ENCODE results near the gene GABRG3.
"Not testable (repeated sequence)": the region's sequence is repeated elsewhere in the genome, so short reads cannot be mapped to it uniquely, and the experiment has no call there.

The GABRG3 gene

DNA sequence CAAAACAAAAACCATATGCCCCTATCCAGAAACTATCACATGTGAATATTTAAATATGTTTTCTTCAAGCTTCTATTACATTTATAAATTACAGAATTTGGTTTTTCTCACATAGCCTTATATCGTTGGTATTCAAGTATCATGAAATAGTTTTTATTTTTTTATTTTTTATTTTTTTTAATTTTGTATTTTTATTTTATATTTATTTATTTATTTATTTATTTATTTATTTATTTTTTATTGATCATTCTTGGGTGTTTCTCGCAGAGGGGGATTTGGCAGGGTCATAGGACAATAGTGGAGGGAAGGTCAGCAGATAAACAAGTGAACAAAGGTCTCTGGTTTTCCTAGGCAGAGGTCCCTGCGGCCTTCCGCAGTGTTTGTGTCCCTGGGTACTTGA is 32.0 kb downstream of the GABRG3 start:
- not testable (repeated sequence) for DNase-seq

DNA sequence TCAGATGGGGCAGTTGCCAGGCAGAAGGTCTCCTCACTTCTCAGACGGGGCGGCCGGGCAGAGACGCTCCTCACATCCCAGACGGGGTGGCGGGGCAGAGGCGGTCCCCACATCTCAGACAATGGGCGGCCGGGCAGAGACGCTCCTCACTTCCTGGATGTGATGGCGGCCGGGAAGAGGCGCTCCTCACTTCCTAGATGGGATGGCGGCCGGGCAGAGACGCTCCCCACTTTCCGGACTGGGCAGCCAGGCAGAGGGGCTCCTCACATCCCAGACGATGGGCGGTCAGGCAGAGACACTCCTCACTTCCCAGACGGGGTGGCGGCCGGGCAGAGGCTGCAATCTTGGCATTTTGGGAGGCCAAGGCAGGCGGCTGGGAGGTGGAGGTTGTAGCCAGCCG is 33.2 kb downstream of the GABRG3 start:
- not testable (repeated sequence) for DNase-seq

DNA sequence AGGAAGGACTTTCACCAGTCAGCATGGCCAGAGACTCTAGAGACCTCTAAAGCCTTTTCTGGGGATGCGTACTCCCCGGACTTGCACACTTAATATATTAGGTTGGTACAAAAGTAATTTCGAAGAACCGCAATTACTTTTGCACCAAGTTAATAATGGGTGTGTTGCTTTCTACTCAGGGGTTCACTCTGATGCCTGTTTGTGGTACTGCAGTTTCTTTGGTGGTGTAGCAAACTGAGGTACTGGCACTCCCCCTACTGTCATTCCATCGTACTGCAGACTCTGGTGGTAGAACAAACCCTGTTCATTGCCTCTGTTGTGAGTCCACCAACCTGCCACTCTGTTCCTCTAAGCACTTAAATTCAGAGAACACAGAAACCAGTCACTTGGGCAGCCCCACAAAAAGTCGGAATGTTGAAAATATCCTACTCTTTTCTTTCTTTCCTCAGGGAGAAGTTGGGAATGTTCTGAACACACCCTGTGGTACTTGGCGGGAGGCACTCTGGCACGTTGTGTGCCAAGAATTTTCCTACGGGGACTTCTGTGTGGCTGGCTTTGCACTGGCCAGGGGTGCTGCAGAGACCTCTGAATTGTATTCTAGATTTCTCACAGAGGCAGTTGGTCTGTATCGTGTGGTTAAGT is 46.3 kb downstream of the GABRG3 start:
- DNase-seq = peak; percentile 29

DNA sequence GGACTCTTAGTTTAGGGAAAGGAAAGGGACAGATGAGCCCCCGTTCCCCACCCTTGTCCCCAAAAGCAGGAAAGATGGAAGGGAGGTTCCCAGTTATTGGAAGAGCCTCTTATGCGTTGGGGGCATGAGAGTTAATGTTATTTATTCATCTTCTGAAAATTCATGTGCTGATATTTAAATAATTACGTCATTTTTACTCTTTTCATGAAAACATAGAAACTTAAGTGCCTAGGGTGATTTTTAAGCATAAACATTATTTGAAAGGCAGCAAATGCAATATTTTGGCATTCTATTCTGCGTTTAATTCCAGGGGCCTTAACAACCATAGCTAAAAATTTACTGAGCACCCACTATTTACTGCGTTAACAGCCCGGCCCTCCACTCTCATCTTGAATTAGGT is 48.7 kb downstream of the GABRG3 start:
- no peak for DNase-seq

- DNase-seq = no peak
These were observed 54.5 kb downstream of the GABRG3 start for GRCh38 chr15:27025481-27025966.

DNA sequence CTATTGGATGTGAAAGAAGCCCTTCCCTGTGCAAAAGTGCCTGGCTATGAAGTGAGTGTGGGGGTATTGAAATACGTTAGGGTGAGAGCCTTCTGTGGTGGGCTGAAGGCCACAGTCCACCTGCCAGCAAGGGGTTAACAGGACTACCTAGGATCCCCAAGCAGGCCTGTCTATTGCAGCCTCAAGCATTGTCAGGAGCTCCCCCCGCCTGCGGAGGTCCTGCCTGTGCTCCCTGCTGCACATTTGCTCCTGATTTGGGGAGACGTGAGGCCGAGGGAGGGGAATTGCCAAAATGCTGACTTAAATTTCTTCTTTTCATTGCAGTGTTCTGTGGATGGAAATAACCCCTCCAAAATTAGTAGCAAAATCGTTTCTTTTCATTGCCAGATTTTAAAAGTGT is 56.2 kb downstream of the GABRG3 start:
- no peak for DNase-seq

- no peak for DNase-seq
These were observed 58.0 kb downstream of the GABRG3 start for GRCh38 chr15:27028858-27029477.

GRCh38 chr15:27036210-27036609 is 65.2 kb downstream of the GABRG3 start:
- no peak for DNase-seq

- DNase-seq = no peak
These were observed 66.5 kb downstream of the GABRG3 start for GRCh38 chr15:27037501-27037900.

GRCh38 chr15:27039152-27039551 is 68.2 kb downstream of the GABRG3 start:
- no peak for DNase-seq

- DNase-seq = no peak
These were observed 71.2 kb downstream of the GABRG3 start for GRCh38 chr15:27042230-27042629.

- DNase-seq = no peak
These were observed 71.7 kb downstream of the GABRG3 start for GRCh38 chr15:27042646-27043045.

DNA sequence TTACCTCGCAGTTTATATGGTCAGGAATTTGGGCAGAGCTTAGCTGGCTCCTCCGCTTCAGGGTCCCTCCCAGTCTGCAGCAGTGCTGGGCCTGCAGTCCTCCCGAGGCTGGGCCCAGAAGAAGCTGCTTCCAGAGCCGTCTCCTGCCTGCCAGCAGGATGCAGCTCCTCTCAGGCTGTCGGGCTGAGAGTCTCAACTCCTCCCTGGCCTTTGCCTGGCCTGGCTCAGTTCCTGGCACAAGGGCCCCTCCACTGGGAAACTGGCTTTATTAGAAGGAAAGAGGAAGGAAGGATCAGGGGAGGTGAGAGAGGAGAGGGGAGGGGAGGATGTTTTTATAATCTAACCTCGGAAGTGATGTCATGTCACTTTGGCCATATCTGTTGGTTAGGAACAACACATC is 72.8 kb downstream of the GABRG3 start:
- DNase-seq = no peak

GRCh38 chr15:27045796-27046195 is 74.8 kb downstream of the GABRG3 start:
- no peak for DNase-seq

DNA sequence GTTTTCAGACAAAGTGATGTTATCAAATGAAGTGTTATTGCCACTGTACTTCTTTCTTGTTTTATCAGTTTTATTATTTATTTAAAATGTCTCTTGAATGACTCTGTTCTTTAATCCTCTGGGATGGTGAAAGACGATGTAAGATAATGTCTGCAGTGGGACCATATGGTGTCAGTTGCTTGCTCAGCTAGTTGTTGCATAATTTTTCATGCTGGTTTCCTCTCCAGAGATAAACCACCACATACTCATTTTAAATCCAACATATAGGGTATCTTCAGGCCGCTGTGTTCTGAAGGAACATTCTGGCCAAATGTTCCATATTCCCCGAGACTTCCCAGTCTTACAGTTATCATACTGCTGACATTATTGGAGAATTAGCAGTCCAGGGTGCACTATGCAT is 75.9 kb downstream of the GABRG3 start:
- no peak for DNase-seq

- no peak for DNase-seq
These were observed 79.2 kb downstream of the GABRG3 start for GRCh38 chr15:27050163-27050562.

- DNase-seq = no peak
These were observed 83.4 kb downstream of the GABRG3 start for GRCh38 chr15:27054426-27054825.

DNA sequence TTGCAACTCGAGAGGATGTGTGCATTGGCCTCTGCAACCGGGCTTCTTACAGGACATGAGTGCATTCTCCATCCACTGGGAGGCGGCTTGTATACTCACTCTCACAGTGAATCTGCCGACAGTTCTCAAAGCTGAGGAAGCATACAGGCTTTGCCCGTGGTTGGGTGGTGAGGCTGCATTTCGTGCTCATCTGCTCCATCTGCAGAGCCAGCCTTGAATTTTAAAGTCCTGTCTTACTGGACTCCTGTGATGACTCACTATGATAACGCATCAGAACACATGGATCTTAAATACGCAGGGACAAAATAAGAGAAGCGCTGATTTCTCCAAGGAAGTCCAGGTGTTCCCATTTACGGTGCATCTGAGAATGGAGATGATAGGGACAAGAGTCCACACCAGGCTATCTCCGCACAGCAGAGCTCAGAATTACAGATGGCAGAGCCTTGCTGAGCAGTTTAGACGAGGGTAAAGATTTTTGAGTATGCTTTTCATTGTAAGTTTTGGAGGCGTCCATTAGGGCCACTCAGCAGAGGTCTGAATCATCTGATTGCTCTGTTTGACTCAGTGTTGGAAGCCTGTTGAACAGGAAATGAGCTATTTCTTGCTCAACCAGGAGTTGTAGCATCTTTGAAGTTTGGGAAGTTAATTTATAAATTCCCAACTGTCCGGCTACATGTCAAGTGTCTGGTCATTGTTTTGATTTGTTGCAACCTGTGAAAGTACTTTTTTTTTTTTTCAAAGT is 87.1 kb downstream of the GABRG3 start:
- no peak for DNase-seq

GRCh38 chr15:27058939-27059338 is 88.0 kb downstream of the GABRG3 start:
- no peak for DNase-seq

GRCh38 chr15:27059610-27060202 is 88.7 kb downstream of the GABRG3 start:
- DNase-seq = peak; percentile 20

DNA sequence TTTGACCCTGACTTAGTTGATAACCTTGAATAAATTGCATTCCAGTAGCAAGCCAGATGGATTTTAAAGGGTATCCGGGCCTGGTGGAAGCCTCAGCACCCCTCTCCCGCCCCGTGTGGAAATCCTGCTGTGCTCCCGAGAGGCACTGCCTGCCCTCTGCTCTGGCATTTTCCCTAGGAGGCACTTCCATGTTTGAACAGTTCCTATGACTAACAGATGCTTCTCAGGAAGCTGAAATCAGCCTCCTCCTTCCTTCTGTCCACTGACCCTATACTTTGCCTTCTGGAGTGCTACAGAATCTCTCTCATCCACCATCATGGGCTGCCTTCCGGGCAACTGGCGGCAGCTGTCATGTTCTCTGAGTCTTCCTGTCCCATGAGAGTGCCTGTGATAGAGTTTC is 90.8 kb downstream of the GABRG3 start:
- no peak for DNase-seq

GRCh38 chr15:27062951-27063350 is 92.0 kb downstream of the GABRG3 start:
- DNase-seq = no peak

DNA sequence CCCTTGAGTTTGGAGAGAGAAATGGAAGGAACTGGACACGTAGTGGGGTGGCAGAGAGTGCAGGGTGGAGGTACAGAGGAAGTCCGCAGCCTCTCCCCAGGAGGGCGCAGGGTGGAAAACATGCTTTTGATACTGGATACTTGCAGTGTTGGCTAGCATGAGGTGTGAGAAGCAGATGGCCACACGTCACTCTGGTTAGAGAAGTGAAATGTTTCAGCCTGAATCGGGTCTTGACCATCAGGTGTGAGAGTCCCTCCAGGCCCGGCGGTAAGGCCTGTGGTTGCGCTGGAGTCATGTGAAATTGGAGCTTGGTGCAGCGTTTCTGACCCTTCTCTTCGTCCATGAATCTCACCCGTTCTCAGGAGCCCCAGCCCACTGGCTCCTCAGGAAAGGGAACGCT is 93.1 kb downstream of the GABRG3 start:
- no peak for DNase-seq

DNA sequence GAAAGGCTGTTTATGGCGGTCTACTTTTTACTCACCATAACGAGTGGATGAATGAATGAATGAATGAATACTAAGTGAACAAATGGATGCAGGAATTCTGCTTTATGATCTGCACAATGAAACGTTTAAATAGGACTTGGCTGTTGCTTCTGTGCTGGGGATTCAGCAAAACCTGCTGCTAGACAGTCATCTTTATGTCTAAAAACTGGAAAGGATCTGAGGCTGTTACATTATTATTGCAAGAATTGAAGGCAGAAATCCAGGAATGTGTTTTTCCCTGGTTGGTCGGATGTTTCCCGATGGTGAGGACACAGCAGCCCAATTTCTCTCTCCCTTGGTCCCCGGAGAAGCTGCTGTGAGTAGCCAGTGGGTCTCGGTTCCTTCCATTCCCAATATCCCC is 94.2 kb downstream of the GABRG3 start:
- DNase-seq = no peak

Measured in stimulated activated CD4-positive, alpha-beta T cell treated with anti-CD3 and anti-CD28 coated beads, Interleukin-1b, Interleukin-23, amount 100 ng/mL, for 48 hours (primary cell).